ENCODE measurements around the gene SLC41A2.

DNA sequence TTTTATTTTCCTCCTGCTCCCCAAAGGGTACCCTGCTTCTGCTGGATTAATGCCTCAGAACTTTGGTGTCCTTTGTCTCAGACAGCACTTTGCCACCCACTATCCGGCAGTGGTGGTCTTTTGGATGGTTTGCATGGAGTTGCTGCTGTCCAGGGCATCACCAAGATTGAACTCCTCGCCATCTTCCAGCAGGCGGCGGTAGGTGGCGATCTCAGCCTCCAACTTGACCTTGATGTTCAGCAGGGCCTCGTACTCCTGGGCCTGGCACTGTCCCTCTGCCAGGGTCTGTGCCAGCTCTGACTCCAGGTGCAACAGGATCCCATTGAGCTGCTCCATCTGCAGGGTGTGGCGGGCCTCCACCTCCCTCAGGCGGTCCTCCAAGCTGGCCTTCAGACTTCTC, 18.6 kb upstream of the SLC41A2 start:
- TF ChIP-seq, protein P1, sequence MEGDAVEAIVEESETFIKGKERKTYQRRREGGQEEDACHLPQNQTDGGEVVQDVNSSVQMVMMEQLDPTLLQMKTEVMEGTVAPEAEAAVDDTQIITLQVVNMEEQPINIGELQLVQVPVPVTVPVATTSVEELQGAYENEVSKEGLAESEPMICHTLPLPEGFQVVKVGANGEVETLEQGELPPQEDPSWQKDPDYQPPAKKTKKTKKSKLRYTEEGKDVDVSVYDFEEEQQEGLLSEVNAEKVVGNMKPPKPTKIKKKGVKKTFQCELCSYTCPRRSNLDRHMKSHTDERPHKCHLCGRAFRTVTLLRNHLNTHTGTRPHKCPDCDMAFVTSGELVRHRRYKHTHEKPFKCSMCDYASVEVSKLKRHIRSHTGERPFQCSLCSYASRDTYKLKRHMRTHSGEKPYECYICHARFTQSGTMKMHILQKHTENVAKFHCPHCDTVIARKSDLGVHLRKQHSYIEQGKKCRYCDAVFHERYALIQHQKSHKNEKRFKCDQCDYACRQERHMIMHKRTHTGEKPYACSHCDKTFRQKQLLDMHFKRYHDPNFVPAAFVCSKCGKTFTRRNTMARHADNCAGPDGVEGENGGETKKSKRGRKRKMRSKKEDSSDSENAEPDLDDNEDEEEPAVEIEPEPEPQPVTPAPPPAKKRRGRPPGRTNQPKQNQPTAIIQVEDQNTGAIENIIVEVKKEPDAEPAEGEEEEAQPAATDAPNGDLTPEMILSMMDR (IDR thresholded peaks at IDR 0.05 in 8 of 11, conservative IDR thresholded peaks at IDR 0.05 in 3 of 11): no peak
- TF ChIP-seq POLR2A (IDR thresholded peaks at IDR 0.05) (no peak), POLR2AphosphoS5 (IDR thresholded peaks at IDR 0.05) (no peak)

Measured in spleen (tissue), 7 donors.